Stimulated activated CD8-positive, alpha-beta memory T cell treated with anti-CD3 and anti-CD28 coated beads, Interleukin-4, amount 100 ng/mL, for 48 hours (primary cell): ENCODE measurements around the gene VPS37C.

ENCODE experiments used
- DNase-seq: peaks from one replicate; pipeline ENCODE4 v3.0.0-alpha.2; 2020

Gene VPS37C

DNA sequence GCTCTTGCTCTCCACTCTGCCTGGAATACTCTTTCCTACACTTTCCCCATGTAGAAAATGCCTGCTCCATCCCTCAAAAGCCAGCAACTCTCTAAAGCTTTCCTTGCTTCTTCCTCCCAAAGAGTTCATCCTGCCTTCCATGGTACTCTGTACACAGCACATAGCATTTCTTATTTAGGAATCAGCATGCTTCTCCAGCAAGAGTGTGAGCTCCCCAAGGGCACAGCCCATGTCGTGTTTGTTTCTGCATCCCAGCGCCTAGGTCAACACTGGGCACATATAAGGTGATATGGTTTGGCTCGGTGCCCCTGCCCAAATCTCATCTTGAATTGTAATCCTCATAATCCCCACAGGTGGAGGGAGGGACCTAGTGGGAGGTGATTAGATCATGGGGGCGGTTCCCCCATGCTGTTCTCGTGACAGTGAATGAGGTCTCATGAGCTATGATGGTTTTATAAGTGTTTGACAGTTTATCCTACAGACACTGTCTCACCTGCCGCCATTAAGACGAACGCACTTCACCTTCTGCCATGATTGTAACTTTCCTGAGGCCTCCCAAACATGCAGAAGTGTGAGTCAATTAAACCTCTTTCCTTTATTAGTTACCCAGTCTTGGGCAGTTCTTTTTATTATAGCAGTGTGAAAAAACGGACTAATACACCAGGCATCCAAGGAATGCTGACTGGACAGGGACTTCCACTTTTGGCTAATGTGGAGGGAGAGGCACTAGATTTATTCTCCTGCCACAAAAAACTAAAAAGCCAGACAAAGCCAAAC, 8.2 kb downstream of the VPS37C start:
- DNase-seq, result no peak

DNA sequence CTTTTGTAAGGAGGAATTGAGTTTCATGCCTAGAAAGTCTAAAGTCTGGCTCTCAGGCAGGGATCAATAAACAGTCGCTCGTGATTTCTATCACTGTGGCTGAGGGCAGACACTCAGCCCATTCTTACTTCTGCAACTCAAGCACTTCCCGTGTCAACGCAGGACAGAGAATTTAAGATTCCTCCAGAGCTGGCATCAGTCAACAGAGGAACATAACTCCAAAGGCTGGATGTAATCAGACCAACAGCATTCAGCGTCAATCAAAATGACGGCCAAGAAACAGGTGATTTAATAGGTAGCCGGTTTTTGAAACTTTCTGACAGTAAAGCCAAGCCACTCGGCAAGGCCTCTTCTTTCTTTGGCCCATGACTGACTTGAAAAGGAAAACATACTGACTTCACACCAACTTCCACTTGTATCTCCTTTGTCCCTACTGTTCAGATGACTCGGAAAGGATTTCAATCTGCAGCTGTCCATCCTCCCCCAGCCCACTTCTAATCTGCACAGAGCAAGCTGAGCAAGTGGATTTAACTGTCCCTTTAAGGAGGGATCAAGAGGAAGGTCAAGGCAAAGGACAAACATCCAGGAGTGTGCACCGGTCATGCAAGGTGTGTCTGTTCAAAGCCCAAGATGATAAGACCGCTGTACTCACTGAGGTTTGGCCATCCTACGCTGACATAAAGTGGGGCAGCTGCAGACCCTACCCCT, 9.5 kb downstream of the VPS37C start:
- no peak for DNase-seq

DNA sequence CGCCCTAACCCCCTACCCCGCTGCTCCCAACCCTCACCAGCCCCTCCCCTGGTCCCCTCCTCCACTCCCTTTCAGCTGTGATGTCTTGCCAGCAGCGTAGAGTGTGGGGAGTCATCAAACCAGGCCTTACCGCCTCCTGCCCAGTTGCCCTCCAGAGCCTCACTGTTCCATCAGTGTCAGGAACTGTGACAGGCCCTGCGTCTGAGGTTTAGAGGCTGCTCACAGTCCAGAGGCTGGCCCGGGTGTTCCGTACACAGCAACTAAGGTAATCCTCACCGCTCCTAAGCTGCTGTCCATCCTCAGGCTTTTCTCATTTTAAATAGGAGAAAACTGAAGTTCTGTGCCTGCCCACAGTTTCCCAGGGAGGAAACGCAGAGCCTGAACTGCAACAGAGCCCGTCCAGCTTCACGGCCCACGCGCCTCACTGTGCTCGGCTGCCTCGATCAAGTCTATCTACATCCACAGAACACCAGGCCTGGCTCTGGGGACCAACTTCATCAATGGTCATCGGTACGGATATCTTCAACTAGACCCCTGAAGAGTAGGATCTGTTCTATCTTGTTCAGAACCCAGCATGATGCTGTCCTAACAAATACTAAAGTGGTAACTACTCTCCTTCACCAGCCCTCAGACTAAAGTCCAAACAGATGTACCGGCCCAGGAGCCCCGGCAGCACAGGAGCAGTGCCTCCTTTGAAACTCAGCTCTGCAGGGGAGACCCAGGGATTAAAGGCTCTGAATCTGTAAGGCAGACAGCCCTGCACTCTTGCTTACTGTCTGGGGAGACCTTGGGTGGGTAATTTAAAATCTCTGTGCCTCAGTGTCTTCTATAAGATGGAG, 10.3 kb downstream of the VPS37C start:
- no peak for DNase-seq

DNA sequence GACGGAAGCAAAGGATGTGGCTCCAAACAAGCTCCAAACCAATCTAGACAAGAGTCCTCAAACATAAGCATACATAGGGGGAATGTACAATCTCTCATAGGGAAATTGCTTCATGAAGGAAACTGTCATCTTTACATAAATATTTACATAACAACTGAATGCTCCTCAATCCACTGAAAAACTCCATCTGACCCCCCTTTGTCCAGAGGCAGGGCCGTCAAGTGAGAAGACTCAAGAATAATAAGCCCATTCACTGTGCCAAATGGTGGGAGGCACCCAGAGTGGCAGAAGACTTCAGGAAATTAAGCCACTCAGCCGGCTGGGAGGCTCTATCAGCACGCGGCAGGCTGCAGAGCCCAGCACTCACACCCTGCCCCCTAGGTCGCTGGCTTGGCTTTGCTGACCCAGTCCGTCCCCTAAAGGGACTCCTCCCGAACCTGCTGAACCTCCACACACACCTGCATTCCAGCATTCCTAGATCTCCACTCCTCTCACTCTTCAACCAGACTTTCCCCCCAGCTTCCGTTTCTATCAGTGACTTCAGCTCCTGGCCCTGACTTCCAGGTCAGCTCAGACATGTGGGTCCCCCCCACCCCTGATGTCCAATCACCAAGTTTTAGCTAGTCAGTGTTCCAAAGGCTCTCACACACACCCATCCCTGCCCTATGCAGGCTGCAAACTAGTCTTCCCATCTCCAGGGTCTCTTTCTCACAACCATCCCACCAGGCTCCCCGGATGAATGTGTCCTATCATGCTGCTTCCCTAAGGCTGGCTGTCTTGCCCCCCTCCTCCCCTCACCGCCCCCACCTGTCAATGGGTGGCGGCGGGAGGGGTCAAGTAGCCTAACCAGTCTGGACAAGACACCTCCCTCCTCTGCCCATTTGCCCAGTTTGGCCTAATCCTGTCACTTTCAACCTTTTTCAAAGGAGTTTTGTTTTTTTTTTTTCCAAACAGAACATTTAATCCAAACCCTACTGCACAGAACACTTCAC, 11.3 kb downstream of the VPS37C start:
- no peak for DNase-seq

DNA sequence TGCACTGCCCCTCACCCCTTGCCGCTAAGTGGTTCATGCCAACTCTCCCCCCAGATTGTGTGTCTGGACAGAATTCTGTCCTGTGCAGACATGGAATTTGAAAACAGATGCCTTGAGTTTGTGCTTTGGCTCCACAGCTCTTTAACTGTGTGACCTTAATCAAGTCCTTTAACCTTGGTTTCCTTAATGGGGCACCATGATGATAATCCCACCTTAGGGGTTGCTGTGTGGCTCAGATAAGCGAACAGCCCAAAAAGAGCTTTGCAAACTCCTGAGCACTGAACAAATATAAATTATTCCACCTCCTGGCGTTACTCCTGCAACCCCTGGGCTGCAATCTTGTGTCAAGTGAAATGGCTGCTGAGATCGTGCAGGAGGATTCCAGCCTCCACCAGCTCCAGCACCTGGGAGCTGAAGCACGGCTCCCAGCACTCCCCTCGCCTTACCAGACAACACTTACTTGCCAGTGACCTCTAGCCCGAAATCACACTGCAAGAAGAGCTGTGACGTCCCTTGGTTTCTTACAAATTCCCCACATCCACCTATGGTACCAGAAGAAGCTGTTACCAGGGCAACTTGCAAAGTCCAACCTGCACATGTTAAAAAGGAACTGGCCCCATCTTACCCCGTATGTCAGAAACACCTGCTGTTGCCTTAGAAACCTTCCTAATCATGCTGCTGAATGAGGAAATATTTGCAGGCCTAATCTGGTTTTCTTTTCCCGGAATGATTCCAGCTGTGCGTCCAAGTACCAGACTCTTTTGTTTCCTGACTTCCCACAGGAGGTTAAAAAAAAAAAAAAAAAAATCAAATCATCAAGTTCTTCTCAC, 13.2 kb downstream of the VPS37C start:
- DNase-seq, result no peak

DNA sequence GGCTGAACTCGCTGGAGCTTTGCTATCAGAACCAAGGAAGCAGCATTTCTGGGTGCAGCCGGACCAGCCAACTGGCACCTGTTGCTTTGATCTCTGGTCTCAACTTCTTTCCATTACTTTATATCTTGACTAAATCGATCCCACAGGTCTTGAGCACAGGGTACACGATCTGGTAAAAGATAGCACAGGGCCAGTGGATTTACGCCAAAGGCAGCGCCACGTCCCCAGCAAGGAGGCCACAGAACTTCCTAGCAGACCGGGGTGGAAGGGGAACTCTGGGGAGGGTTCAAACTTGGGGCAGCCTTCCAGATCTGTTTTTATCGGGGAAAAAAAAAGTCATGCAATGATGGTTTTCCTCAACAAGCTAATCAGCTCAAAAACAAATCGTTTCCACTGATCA, 14.0 kb downstream of the VPS37C start:
- DNase-seq, result no peak

DNA sequence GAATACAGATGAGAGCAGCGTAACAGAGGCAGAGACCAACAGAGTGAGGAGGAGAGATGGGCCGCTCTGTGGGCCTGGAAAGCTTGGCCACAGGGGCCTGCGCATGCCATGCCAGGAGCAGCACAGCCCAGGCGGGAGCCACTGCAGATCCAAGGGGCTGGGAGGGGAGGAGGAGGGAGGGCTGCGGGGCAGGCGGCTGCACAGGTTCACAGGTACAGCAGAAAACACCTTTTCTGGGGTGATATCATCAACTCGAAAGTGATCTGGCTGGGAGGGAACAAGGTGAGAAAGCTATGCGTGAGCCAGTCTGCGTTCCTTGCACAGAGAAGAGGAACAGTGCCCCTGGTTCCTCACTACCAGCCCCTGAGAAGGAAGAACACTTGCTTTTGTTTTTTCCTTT, 14.8 kb downstream of the VPS37C start:
- DNase-seq, result no peak

DNA sequence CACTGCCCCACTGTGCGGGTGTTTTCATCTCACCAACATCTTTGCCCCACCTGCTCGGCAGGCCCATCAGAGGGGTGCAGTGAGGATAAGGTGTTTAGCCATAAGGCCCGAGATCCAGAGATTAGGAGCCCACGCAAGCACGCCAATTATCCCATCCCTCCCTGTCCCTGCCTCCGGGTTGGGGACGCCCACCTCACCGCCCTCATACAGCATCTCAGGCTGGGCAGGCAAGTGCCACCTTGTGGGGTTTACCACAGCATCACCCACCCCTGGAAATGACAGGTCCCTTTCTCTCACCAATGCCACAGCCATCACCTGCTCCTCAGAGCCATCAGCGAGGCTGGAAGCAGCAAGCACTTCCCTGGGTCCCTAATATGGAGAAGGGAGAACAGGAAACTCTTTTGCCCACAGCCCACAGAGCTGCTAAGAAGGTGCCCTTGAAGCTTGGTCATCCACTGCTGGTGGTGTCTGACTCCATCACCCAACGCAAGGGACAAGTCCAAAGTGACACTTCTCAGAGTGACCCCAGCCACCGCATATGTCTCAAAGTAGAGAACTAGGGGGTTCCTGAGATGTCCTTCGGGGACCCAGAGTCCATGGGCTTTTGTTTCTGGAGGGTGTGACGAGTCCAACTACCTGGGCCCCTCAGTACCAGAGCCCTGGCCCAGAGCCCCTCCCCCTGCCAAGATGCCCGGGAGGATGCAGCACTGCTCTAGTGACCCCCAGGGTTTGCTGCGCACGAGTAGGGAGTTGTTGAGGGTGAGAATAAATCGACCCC, 15.8 kb downstream of the VPS37C start:
- no peak for DNase-seq

DNA sequence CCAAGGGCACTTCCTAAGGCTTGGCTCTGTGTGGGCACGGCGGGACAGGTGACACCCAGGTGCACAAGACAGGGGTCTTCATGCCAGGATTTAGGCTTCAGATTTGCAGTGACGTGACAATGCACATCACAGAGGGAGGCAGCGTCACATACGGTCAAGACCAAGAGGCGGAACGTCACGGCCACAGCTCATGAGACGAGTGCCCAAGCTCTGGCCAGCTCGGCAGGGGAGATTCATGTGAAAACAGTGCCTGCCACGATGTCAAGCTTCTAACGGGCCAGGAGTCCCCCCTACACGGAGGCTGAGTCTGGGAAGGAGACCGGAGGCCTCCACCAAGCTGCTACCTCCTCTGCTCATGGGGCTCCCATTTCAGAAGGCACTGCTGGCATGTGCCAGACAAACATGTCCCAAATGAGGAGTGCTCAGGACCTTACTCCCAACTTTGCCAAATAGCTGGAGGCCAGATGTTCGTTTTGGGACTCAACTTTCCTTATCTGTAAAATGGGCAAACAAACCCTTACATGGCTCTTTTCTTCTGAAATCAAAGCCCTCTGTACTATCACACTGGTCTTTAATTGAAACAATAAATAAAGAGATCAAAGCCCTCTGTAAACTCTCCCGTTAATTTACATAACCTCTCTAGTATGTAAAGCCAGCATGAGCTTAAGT, 16.6 kb downstream of the VPS37C start:
- DNase-seq, result no peak

DNA sequence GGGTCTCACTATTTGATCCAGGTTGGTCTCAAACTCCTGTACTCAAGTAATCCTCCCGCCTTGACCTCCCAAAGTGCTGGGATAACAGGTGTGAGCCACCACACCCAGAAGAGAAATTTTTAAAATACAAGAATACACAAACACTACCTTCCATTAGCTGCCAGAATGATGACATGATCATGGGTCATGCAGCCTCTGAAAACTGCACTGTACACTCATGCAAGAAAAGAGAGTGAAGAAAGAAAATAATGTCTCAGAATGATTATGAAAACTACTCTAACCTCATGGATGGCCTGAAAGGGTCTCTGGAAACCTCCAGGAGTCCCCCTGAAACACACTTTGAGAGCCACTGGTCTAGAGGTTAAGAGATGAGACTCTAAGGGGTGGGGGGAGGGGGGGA, 18.8 kb downstream of the VPS37C start:
- no peak for DNase-seq

DNA sequence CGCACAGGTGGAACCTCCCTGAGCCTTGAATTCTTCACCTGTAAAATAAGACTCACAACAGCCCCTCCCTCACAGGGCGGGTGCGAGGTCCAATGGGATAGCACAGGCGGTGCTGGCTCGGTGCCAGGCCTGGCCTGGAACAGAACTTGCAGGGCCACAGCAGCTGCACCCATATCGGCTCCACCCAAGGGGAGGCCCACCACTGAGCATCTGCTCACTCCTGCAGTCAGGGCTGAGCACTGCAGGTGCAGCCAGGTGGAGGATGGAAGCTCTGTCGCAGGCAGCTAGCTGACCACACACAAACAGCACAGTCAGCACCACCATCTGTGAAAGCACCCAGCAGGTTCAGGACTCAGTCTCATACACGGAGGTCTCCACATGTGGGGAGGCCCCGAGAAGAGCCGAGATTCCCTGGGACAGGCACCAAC, 19.6 kb downstream of the VPS37C start:
- no peak for DNase-seq

DNA sequence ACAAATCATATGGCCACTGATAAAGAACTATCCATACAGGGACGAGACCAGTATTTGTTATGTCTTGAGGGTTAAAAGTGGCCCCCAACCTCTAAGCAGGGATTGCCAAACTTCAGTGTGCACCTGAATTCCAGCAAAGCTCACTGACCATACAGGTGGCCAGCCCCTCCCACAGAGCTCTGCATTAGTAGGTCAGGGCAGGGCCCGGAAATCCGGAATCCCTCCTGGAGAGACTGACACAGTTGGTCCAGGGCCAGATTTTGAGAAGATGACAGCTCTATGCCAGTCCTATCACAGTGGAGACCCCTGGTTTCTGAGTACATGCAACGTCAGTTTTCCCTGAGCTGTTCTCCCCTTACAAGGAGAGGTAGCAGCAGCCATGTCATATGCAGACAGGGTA, 20.8 kb downstream of the VPS37C start:
- no peak for DNase-seq

DNA sequence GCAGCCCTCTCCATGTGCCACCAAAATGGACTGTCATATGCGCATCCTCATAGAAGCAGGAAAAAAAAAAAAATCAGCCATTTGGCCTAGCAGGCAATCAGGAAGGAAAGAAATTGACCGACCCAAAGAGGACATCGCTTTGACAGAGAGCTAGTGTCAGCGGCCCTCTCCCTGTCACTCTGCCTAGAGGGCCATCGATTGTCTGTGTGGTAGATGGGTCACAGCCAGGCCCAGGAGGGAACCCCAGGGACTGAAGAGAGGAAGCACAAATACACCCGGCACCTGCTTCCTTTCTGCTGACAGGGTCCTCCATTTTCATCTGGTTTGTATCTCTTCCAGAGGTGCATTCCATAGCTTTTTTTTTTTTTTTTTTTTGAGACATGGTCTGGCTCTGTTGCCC, 21.8 kb downstream of the VPS37C start:
- no peak for DNase-seq

DNA sequence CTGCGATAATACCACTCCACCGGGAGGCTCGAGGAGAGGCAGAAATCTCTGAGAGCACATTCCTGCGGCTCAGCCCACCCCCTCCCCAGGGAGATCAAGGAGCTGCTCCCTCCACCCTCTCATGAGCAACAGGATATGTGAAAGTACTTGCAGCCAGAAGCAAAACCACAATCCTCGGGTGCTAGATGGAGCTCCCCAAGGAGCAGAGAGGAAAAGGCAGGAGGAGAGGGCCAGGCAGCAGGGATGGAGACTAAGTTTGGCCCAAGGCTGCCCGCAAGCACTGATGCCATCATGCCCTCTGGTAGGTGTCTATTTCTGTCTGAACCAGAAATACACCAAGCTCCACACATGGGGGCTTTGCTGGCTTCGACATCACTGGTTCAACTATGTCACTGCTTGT, 22.3 kb downstream of the VPS37C start:
- DNase-seq, result no peak

DNA sequence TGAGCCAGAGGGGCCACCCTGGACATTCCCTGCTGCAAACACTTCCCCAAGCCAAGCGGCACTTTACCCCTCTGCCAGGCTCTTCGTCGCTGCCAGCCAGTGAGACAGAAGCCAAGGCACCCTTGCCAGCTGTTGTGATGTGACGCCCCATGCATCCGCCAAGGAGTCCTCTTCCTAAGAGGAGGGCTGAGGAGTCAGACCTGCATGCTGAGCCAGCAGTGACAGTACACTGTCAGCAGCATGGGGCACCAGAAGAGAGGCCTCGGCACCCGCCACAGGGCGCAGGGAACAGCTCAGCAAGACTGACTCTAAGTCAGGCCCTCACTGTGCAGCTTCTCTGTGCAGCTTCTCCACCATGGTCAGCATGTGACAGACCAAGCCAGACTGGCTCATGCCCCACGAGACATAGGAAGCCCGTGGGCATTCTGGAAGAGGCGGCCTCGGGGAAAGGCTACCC, 26.4 kb downstream of the VPS37C start:
- no peak for DNase-seq

DNA sequence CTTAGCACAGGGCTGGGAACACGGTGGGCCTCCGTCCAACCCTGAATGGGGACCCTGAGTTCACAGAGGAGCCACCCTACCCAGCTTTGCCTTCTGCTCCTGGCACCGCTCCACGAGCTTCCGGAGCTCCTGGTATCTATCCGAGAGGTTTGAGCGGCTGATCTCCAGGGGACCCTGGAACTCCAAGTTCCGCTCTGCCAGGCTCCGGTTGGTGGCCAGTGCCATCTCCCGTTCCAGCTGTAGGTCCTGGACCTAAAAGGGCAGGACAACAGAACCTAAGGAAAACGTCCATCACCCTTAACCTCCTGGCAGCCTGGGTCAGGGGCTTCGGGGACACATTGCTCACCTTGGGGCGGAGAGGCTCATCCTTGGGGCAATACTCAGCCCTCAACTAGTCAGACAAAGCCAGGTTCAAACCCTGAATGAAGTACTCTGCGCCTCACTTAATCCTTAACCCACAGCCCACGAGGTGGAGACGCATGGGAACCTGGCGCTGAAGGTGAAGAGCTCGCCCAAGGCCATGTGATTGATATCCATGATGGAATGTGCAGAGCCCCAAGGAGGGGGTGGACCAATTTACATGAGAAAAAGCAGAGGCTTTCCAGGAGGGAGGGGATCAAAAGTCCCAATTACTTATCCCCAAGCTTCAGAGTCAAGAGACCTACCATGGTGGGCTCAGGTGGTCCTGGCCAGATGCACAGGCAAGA, 27.1 kb downstream of the VPS37C start:
- DNase-seq, result no peak

DNA sequence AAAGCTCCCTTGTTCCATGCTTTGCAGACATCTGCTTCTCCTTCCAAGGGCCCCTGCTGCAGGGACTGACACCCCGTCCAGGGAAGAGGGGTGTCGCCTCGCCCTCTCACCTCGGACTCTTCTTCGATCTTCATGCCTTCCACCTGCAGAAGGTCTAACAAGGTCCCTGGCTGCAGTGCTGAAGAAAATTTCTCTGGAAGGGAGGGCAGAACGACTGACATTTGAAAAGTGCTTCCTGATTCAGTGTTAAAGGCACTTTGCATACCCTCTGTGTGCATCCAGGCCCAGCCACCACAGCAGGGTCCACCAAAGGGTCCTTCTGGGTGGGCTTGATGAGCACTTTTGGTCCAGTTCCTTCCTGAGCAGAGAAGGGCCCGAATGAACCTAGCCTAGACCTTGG, 28.1 kb downstream of the VPS37C start:
- no peak for DNase-seq

DNA sequence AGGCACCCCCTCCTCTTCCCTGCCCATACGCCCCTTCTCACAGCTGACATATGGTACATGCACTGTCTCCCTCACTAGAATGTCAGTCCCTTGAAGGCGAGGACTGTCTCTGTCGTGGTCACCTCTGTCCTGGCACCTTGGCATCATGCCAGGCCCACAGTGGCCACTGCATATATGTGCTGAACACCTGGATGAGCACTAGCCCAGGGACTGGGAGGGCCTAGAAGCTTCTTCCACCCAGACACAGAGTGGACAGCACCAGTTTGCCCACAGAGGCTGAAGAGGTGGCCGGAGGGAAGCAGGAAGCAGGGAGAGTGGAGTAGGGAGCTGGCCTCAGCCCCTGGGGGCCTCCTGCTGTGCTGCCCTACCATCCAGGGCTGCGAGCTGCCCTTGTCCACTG, 28.6 kb downstream of the VPS37C start:
- DNase-seq, result no peak

DNA sequence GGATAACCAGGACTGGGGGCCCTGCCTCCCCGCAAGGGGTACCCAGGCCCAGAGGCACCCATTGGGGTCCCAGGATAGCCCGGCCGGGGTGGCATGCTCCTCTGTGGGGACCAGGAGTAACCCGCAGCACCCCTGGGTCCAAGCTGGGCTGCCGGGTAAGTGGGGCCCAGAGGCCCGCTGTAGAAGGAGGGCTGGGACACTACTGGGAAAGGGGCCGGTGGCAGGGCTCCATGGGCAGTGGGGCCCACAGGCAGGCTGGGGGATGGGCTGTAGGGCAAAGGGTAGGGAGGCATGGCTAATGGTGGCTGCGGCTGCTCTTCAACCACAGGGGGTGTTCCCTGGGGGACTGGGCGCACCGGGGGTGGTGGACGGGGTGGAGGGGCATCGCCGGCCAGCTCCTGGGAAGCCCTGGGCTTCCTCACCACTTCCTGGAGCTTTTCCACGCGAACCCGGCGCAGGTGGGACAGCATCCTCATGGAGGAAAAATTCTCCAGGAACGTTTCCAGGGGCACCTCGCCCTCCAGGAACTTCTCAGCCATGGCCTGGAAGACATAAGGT, 29.1 kb downstream of the VPS37C start:
- no peak for DNase-seq
